Effector CD8-positive, alpha-beta T cell (primary cell): ENCODE results near the gene ZNF398.

Experiments used
- DNase-seq: peaks from one replicate; lab custom pipeline; 2025; lab: John Stamatoyannopoulos, UW

The ZNF398 gene

DNA sequence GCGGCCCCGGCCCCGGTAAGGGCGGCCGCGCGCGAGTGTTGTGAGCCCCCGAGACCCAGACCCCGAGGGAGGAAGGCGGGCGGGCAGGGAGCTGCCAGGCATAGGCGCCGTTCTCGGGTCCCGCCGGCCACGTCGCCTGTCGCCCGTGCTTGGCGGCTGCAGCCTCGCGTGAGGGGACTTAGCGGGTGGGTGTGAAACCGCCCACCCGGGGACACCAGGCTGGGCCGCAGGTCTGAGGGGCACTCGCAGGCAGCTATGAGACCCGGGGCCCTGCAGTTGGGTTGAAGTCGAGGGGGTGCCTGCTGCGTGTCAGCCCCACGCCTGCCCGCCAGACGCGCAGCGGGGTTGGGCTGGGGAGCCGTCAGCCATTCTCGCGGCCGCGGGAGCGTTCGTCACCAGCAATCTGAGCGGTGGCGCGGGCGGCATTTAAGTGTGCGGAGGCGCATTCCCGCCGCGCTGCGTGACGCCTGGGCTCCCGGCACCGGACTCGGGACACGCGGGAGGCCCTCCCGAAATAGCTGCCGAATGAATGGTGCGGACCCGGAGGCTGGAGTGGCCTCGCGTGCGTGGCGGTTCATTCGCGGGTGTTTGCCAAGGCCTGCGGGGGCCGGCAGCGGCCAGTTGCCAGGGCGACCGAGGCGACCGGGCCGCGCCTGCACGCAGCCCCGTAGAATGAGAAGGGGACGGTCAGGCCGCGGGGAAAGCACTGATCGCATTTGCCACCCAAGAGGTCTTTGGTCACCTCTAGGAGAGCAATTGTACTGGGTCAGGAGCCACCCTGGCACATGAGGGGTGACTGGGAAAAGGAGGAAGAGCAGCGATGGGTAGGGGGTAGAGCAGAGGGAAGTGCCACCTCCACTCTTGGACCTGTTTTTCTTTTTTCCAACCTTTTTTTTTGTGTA is 750 bp downstream of the ZNF398 start:
- peak; percentile 46 for DNase-seq

- DNase-seq, result no peak
These were observed 3.7 kb downstream of the ZNF398 start for GRCh38 chr7:149150981-149151380.

DNA sequence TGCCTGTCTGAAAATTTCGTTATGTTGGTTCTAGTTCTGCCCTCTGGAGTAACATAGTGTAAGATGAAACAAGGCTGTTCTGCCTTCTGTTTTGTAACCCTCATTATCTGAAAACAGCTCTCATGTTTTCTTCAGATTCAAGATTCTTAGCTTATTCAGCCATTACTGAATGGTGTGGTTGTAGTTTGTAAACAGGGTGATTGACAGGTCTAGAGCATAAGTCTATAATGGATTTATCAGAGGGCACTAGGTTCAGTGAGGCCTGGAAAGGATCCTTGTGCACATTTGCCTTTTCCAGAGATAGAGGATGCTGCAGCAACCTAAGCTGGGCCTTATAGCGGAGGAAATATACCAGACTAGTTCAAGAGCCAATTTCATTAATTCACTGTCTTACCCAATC is 6.1 kb downstream of the ZNF398 start:
- DNase-seq, result no peak

DNA sequence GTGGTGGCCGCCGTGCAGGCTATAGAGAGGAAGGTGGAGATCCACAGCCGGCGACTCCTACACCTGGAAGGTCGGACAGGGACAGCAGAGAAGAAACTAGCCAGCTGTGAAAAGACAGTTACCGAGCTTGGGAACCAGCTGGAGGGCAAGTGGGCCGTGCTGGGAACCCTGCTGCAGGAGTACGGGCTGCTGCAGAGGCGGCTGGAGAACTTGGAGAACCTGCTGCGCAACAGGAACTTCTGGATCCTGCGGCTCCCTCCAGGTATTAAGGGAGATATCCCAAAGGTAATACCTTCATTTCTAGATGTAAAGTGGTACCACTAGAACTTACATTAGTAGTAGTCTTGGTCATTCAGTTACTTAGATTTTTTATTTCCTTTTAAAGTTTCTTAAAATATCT is 6.8 kb downstream of the ZNF398 start:
- no peak for DNase-seq

DNA sequence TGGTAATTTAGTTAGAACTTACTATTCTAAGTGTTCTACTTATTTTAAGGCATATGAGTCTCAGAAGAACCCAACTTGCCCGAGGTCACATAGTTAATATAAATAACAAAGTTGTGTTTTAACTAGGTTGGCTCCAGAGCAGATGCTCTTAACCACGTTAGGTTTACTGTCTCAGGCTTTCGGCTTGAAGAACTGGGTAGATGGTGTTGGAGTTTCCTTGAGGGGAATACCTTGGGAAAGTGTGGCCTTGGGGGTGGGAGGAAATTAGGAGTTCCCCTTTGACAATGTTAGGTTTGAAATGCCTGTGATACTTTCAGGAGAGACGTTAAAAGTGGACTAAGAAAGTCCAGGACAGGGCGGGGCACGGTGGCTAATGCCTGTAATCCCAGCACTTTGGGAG is 9.6 kb downstream of the ZNF398 start:
- DNase-seq, result no peak

- no peak for DNase-seq
These were observed 14.1 kb downstream of the ZNF398 start for GRCh38 chr7:149161241-149161848.

DNA sequence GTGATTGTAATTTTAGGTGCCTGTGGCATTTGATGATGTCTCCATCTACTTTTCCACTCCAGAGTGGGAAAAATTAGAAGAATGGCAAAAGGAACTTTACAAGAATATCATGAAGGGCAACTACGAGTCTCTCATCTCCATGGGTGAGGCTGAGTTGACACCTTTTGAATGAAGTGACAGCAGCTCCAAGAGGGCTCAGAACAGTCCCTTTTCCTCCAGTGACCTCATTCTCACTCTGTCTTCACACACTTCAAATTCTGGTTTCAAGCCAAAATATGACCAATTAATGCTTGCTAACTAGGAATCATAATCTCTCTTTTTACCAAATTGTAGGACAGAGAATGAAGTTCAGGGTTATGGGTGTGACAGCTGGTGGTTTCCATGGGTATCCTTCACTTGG is 18.9 kb downstream of the ZNF398 start:
- DNase-seq, result no peak

GRCh38 chr7:149166630-149167352 is 19.5 kb downstream of the ZNF398 start:
- no peak for DNase-seq

- DNase-seq, result no peak
These were observed 24.8 kb downstream of the ZNF398 start for GRCh38 chr7:149171892-149172533.

GRCh38 chr7:149172534-149172920 is 25.3 kb downstream of the ZNF398 start:
- no peak for DNase-seq

DNA sequence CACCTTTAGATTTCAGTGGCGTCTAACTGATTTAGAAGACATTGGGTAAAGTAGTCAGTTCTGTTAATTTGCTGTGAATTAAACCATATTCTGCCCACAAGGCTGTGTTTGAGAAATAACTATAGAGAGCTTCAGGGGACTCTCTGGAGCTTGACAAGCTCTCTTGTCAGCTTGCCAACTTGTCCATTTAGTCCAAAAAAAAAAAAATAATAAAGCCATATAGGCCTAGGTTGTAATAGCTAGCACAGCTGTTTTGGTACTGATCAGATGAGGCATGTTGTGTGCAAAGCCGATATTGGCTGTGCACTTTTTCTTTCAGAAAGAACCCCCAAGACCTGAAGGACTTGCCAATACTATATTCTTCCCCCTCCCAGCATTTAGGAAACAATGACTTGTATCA is 27.9 kb downstream of the ZNF398 start:
- no peak for DNase-seq

DNA sequence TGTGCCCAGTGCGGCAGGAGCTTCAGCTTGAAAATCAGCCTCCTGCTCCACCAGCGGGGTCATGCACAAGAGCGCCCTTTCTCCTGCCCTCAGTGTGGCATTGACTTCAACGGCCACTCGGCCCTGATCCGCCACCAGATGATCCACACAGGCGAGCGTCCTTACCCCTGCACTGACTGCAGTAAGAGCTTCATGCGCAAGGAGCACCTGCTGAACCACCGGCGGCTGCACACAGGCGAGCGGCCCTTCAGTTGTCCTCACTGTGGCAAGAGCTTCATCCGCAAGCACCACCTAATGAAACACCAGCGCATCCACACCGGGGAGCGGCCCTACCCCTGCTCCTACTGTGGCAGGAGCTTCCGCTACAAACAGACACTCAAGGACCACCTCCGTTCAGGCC is 32.0 kb downstream of the ZNF398 start:
- no peak for DNase-seq

GRCh38 chr7:149180722-149181449 is 33.6 kb downstream of the ZNF398 start:
- DNase-seq, result no peak

DNA sequence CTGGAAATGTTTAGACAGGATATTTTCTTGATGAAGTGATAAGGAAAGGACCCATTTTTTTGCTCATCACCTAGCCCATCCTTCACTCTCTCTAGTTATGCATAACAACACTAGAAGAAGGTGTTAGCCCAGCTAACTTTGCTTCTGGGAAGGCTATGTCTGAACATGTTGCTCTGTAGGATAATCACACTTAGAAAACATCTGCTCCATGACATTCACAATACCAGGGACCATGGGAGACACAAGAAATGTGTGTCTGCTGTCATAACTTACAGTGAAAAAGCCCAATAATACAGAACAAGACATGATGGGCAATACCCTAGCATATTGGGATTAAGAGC is 34.2 kb downstream of the ZNF398 start:
- no peak for DNase-seq

GRCh38 chr7:149184274-149184673 is 37.0 kb downstream of the ZNF398 start:
- no peak for DNase-seq

- DNase-seq, result no peak
These were observed 41.0 kb downstream of the ZNF398 start for GRCh38 chr7:149188213-149188612.

DNA sequence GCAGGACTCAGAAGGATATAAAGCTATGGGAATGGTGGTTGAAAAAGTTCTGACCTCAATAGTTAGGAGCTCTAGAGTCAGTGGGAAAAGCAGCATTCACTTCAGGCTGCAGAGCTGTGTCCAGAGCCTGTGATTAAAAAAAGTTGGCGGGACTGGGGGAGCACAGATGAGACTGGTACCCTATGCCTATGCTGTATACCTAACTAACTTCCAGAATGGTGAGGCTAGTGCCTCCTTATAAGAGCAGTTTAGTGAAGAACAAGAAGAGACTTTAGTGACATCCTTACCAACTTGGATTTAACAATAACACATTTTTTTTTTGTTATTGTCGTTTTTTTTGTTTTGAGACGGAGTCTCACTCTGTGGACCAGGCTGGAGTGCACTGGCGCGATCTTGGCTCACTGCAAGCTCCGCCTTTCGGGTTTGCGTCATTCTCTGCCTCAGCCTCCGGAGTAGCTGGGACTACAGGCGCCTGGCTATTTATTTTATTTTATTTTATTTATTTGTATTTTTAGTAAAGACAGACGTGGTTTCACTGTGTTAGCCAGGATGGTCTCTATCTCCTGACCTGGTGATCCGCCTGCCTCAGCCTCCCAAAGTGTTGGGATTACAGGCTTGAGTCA is 41.5 kb downstream of the ZNF398 start:
- no peak for DNase-seq

GRCh38 chr7:149191851-149192250 is 44.6 kb downstream of the ZNF398 start:
- DNase-seq, result no peak

DNA sequence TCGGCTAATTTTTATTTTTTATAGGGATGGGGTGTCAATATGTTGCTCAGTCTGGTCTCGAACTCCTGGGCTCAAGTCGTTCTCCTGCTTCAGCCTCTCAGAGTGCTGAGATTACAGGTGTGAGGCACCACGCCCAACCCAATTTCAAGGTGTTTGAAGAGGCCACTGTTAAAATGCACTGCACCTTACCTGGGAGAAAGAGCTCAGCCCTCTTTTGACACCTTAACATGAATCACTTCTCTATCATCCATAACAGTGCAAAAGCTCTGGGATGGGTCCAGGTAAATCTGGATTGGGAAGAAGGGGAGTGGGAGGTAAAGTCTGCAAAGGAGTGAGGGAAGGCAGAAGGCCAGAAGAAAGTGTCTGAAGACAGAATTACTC is 47.5 kb downstream of the ZNF398 start:
- DNase-seq, result no peak

DNA sequence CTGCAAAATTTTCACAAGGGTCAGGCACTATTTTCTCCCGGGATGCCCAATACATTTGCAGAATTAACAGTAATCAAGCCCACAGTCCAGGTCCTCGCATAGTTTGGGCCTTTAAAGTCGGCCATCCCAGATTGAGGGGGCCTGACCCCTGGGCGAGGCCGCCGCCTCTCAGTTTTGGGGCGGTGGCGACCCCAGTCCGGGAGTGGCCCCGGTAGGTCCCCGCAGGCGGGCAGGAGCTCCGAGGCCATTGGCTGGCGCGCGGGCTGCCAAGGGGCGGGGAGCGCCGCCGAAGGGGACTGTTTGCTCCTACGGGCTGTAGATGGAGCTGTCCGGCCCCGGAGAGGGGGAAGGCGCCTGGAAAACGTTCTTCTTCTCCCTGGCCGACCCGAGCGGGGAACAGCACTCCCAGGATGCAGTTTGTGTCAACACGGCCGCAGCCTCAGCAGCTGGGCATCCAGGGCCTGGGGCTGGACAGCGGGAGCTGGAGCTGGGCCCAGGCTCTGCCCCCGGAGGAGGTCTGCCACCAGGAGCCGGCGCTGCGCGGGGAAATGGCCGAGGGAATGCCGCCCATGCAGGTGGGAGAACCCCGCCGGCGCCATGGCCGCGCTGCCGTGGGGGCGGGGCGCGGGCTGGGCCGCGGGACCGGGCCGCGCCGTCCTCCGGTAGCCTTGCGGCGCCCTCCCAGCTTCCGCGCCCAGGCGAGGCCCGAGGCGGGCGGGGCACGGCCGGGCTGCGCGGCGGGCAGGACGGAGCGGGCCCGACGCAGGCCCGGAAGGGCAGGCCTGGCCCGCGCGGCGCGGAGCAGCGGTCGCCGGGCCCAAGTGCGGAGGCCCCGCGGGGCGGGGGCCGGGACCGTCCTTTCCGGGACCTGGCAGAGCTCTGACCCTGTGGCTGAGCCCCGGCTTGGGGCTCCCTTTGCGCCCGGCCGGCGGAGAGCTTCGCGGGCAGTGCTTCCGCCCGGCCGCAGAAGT is 48.2 kb downstream of the ZNF398 start, which contains the start of gene ZNF282:
TSS of gene ZNF282 (plus strand) at position 367 of the 971 bp plus-strand sequence. CDS start at position 411, 44 bp downstream.
- peak; percentile 49 for DNase-seq
